ENCODE results near the gene PCNX2.

Gene PCNX2

GRCh38 chr1:233295975-233296322 is 424 bp upstream of the PCNX2 start:
- no peak overlapping the region for H3K18ac ChIP-seq (ENCODE audit: low read length)
- H3K9me3 ChIP-seq (ENCODE audit: insufficient read depth, low read depth, low read length): no peaks in the 10 kb centered on the region
- no peak overlapping the region for H3K9ac ChIP-seq (ENCODE audit: low read length)
- H3K36me3 ChIP-seq (ENCODE audit: control insufficient read depth in 1 of 2, insufficient read depth in 2 of 2, low read length in 2 of 2): no peaks in the 10 kb centered on the region
- DNase-seq: no peak
- H3K23ac ChIP-seq (ENCODE audit: low read length): no peak overlapping the region
- H2AK5ac ChIP-seq (ENCODE audit: low read length): no peak overlapping the region
- no peaks in the 10 kb centered on the region for H3K4me1 ChIP-seq (ENCODE audit: control insufficient read depth in 1 of 2, insufficient read depth in 2 of 2, low read length in 2 of 2)
- H3K4me3 ChIP-seq (ENCODE audit: low read depth, low read length): no peak overlapping the region
- H4K12ac ChIP-seq (ENCODE audit: low read depth, low read length): no peak overlapping the region
- no peak overlapping the region for H4K91ac ChIP-seq (ENCODE audit: low read depth, low read length)
- no peaks in the 10 kb centered on the region for H3K27me3 ChIP-seq (ENCODE audit: insufficient read depth, low read length)
- H2AFZ ChIP-seq (ENCODE audit: insufficient read depth, low read length, poor library complexity): no peak overlapping the region
- H3K27ac ChIP-seq (ENCODE audit: low read depth, low read length): no peak overlapping the region
- WGBS (ENCODE audit: extremely low coverage, insufficient coverage, insufficient read length): no CpG with 5 or more reads among the region's 5 CpGs
- no peak overlapping the region for H3K4me2 ChIP-seq (ENCODE audit: low read length)
- H3K79me2 ChIP-seq (ENCODE audit: control insufficient read depth, insufficient read depth, low read length, poor library complexity): no peaks in the 10 kb centered on the region
- no peaks in the 10 kb centered on the region for H3K79me1 ChIP-seq (ENCODE audit: low read length)
- H3K4ac ChIP-seq (ENCODE audit: low read depth, low read length): no peak overlapping the region
- H2BK120ac ChIP-seq (ENCODE audit: insufficient read depth, low read length, poor library complexity): no peak overlapping the region
- no peak overlapping the region for H3K14ac ChIP-seq (ENCODE audit: low read length)
- H4K8ac ChIP-seq (ENCODE audit: low read depth, low read length): no peak overlapping the region
- no peak overlapping the region for H2BK5ac ChIP-seq (ENCODE audit: low read depth, low read length, poor library complexity)
- no peak overlapping the region for H2BK12ac ChIP-seq (ENCODE audit: low read length)

DNA sequence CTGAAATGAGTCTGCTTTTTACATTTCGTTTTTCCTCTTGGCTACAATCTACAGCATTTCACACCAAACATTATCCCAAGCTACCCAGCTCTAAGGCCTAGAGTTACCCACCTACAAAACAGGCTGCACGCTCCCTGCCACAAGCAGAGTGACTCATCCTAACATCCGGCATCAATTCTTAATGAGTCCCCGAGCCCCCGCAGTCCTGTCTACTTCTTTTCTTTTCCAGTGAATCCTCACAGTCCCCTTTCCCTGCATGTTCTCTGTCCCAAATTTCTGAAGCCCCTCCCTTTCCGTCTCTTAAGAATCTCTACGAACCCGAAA is 650 bp downstream of the PCNX2 start:
- no peak overlapping the region for H3K18ac ChIP-seq (ENCODE audit: low read length)
- no peak overlapping the region for H4K12ac ChIP-seq (ENCODE audit: low read depth, low read length)
- H3K79me1 ChIP-seq (ENCODE audit: low read length): no peaks in the 10 kb centered on the region
- DNase-seq: peak; percentile 3 to 16
- peak overlapping the region; percentile 68 for H2AFZ ChIP-seq (ENCODE audit: insufficient read depth, low read length, poor library complexity)
- H2AK5ac ChIP-seq (ENCODE audit: low read length): no peak overlapping the region
- peak overlapping the region; percentile 72 for H3K4me2 ChIP-seq (ENCODE audit: low read length)
- no peaks in the 10 kb centered on the region for H3K27me3 ChIP-seq (ENCODE audit: insufficient read depth, low read length)
- H2BK120ac ChIP-seq (ENCODE audit: insufficient read depth, low read length, poor library complexity): no peak overlapping the region
- H4K91ac ChIP-seq (ENCODE audit: low read depth, low read length): no peak overlapping the region
- no peaks in the 10 kb centered on the region for H3K4me1 ChIP-seq (ENCODE audit: control insufficient read depth in 1 of 2, insufficient read depth in 2 of 2, low read length in 2 of 2)
- no peak overlapping the region for H2BK12ac ChIP-seq (ENCODE audit: low read length)
- H3K23ac ChIP-seq (ENCODE audit: low read length): no peak overlapping the region
- H3K4me3 ChIP-seq (ENCODE audit: low read depth, low read length): peak overlapping the region; percentile 72
- no peak overlapping the region for H3K27ac ChIP-seq (ENCODE audit: low read depth, low read length)
- no peak overlapping the region for H2BK5ac ChIP-seq (ENCODE audit: low read depth, low read length, poor library complexity)
- H4K8ac ChIP-seq (ENCODE audit: low read depth, low read length): no peak overlapping the region
- H3K79me2 ChIP-seq (ENCODE audit: control insufficient read depth, insufficient read depth, low read length, poor library complexity): no peaks in the 10 kb centered on the region
- no peak overlapping the region for H3K9ac ChIP-seq (ENCODE audit: low read length)
- no peaks in the 10 kb centered on the region for H3K9me3 ChIP-seq (ENCODE audit: insufficient read depth, low read depth, low read length)
- no peak overlapping the region for H3K14ac ChIP-seq (ENCODE audit: low read length)
- no CpG with 5 or more reads among the region's 8 CpGs for WGBS (ENCODE audit: extremely low coverage, insufficient coverage, insufficient read length)
- H3K36me3 ChIP-seq (ENCODE audit: control insufficient read depth in 1 of 2, insufficient read depth in 2 of 2, low read length in 2 of 2): no peaks in the 10 kb centered on the region
- H3K4ac ChIP-seq (ENCODE audit: low read depth, low read length): no peak overlapping the region

GRCh38 chr1:233293556-233294446 is 1.7 kb downstream of the PCNX2 start:
- Histone ChIP-seq H4K91ac (ENCODE audit: low read depth, low read length) (no peak overlapping the region), H3K27me3 (ENCODE audit: insufficient read depth, low read length) (no peaks in the 10 kb centered on the region), H3K14ac (ENCODE audit: low read length) (no peak overlapping the region), H3K4me2 (ENCODE audit: low read length) (no peak overlapping the region), H3K79me1 (ENCODE audit: low read length) (no peaks in the 10 kb centered on the region), H3K9ac (ENCODE audit: low read length) (no peak overlapping the region), H4K12ac (ENCODE audit: low read depth, low read length) (no peak overlapping the region), H2BK120ac (ENCODE audit: insufficient read depth, low read length, poor library complexity) (no peak overlapping the region), H2BK5ac (ENCODE audit: low read depth, low read length, poor library complexity) (no peak overlapping the region), H3K4me3 (ENCODE audit: low read depth, low read length) (no peak overlapping the region), H3K4ac (ENCODE audit: low read depth, low read length) (no peak overlapping the region), H3K4me1 (ENCODE audit: control insufficient read depth in 1 of 2, insufficient read depth in 2 of 2, low read length in 2 of 2) (no peaks in the 10 kb centered on the region), H3K79me2 (ENCODE audit: control insufficient read depth, insufficient read depth, low read length, poor library complexity) (no peaks in the 10 kb centered on the region), H2AFZ (ENCODE audit: insufficient read depth, low read length, poor library complexity) (no peak overlapping the region), H3K27ac (ENCODE audit: low read depth, low read length) (no peak overlapping the region), H4K8ac (ENCODE audit: low read depth, low read length) (no peak overlapping the region), H3K23ac (ENCODE audit: low read length) (no peak overlapping the region), H3K18ac (ENCODE audit: low read length) (no peak overlapping the region), H3K36me3 (ENCODE audit: control insufficient read depth in 1 of 2, insufficient read depth in 2 of 2, low read length in 2 of 2) (no peaks in the 10 kb centered on the region), H2AK5ac (ENCODE audit: low read length) (no peak overlapping the region), H2BK12ac (ENCODE audit: low read length) (no peak overlapping the region), H3K9me3 (ENCODE audit: insufficient read depth, low read depth, low read length) (no peaks in the 10 kb centered on the region)
- WGBS (ENCODE audit: extremely low coverage, insufficient coverage, insufficient read length): no CpG with 5 or more reads among the region's 3 CpGs
- no peak for DNase-seq

DNA sequence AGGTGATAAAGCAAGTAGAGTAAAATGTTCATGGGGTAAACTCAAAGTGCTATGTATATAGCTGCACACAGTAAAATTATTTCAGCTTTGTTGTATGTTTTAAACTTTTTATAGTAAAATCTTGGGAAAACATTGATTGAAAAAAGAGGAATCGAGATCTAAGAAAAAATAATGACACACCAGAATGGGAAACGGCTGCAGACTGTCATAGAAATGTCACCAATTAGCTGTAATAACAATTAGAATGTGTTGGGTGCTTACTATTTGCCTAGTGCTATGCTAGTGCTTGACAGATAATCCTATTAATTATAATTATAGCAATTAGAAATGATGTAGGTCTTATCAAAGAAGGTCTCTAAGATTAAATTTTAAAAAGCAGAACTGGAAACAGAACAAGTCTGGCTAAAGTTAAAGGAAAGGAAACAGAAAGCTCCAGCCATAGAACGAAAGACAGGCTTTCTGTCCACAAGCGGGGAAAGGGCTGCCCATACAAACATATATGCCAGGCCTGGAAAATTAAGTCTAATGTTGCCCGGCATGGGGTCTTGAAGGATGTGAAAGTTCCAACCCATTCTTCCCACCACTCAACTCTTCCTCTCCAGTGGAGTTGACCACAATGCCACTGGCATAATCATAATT is 5.0 kb downstream of the PCNX2 start:
- no CpG with 5 or more reads among the region's 5 CpGs for WGBS (ENCODE audit: extremely low coverage, insufficient coverage, insufficient read length)
- H2BK5ac ChIP-seq (ENCODE audit: low read depth, low read length, poor library complexity): no peak overlapping the region

More for the DNA sequence above, 5.0 kb downstream of the PCNX2 start:
- Histone ChIP-seq H3K4ac (ENCODE audit: low read depth, low read length) (no peak overlapping the region), H2BK120ac (ENCODE audit: insufficient read depth, low read length, poor library complexity) (no peak overlapping the region), H3K9ac (ENCODE audit: low read length) (no peak overlapping the region), H2AFZ (ENCODE audit: insufficient read depth, low read length, poor library complexity) (no peak overlapping the region), H3K4me3 (ENCODE audit: low read depth, low read length) (no peak overlapping the region), H4K91ac (ENCODE audit: low read depth, low read length) (no peak overlapping the region), H2AK5ac (ENCODE audit: low read length) (no peak overlapping the region), H3K23ac (ENCODE audit: low read length) (no peak overlapping the region), H3K4me2 (ENCODE audit: low read length) (no peak overlapping the region), H3K27ac (ENCODE audit: low read depth, low read length) (no peak overlapping the region), H2BK12ac (ENCODE audit: low read length) (no peak overlapping the region), H3K4me1 (ENCODE audit: control insufficient read depth in 1 of 2, insufficient read depth in 2 of 2, low read length in 2 of 2) (no peaks in the 10 kb centered on the region), H3K27me3 (ENCODE audit: insufficient read depth, low read length) (no peaks in the 10 kb centered on the region), H4K8ac (ENCODE audit: low read depth, low read length) (no peak overlapping the region), H3K36me3 (ENCODE audit: control insufficient read depth in 1 of 2, insufficient read depth in 2 of 2, low read length in 2 of 2) (no peaks in the 10 kb centered on the region), H3K79me2 (ENCODE audit: control insufficient read depth, insufficient read depth, low read length, poor library complexity) (no peaks in the 10 kb centered on the region), H3K79me1 (ENCODE audit: low read length) (no peaks in the 10 kb centered on the region), H3K9me3 (ENCODE audit: insufficient read depth, low read depth, low read length) (no peaks in the 10 kb centered on the region), H3K18ac (ENCODE audit: low read length) (no peak overlapping the region), H4K12ac (ENCODE audit: low read depth, low read length) (no peak overlapping the region), H3K14ac (ENCODE audit: low read length) (no peak overlapping the region)
- no peak for DNase-seq
